ENCODE results near the gene TRIB2. TPM values are rescaled to one million over a fixed set of nuclear protein-coding genes. Genes with fewer than 3 reads are reported as not detected.

TRIB2 gene
- total RNA-seq, 4 donors from 2014 or later, result 29.7 to 61.3 (median 40.6) TPM

DNA sequence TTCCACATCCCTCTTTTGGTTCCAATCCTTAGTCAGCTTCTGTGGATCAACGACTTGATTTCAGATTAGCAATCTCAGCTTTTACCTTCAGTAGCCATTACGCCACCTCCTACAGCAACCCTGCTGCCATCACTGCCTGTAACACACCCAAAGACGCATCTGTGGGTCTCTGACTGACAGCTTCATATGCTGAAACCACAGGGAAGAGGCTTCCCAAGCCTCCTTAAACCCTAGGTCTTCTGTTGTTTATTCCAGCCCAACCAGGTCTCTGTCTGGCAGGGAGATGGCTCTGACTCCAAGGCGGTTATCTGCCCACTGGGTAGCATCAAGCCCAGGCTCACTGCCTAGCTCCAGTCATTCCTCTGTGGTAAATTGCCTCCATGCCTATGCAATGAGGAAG, 28.6 kb upstream of the TRIB2 start:
- TF ChIP-seq POLR2AphosphoS5 (IDR thresholded peaks at IDR 0.05) (no peak), EP300 (IDR thresholded peaks at IDR 0.05) (no peak), POLR2A (IDR thresholded peaks at IDR 0.05) (no peak)
- TF ChIP-seq, protein P1, sequence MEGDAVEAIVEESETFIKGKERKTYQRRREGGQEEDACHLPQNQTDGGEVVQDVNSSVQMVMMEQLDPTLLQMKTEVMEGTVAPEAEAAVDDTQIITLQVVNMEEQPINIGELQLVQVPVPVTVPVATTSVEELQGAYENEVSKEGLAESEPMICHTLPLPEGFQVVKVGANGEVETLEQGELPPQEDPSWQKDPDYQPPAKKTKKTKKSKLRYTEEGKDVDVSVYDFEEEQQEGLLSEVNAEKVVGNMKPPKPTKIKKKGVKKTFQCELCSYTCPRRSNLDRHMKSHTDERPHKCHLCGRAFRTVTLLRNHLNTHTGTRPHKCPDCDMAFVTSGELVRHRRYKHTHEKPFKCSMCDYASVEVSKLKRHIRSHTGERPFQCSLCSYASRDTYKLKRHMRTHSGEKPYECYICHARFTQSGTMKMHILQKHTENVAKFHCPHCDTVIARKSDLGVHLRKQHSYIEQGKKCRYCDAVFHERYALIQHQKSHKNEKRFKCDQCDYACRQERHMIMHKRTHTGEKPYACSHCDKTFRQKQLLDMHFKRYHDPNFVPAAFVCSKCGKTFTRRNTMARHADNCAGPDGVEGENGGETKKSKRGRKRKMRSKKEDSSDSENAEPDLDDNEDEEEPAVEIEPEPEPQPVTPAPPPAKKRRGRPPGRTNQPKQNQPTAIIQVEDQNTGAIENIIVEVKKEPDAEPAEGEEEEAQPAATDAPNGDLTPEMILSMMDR (IDR thresholded peaks at IDR 0.05), result no peak
- peaks cover 10% of the 10 kb centered on the region for H3K4me1 ChIP-seq
- DNase-seq (ENCODE audit: low spot score in 2 of 2), result no peak
- H3K36me3 ChIP-seq, result no peaks in the 10 kb centered on the region
- no peaks in the 10 kb centered on the region for H3K9me3 ChIP-seq
- 90% methylated on average over 4 of the region's 4 CpGs for WGBS
- H3K27ac ChIP-seq, result no peak overlapping the region
- no peak overlapping the region for H3K4me3 ChIP-seq
- H3K27me3 ChIP-seq, result no peaks in the 10 kb centered on the region

DNA sequence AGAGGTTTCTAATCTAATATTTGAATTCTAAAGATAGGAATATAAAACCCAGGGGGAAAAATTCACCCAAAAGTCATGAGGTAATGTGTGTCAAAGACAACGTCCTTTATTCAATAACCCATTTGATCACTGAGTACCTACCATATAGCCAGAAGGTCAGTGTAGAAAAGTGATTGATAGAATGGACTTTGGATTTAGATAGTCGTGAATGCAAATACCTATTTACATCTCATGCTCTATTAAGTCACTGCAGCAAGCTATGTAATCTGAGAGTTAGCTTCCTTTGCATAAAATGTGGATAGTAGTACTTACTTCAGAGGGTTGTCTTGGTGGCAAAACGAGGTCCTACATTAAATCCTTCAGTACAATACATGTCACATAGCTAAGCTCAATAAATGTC, 27.8 kb upstream of the TRIB2 start:
- Histone ChIP-seq H3K4me3 (no peak overlapping the region), H3K9me3 (no peaks in the 10 kb centered on the region), H3K27me3 (no peaks in the 10 kb centered on the region), H3K4me1 (peaks cover 10% of the 10 kb centered on the region), H3K27ac (no peak overlapping the region), H3K36me3 (no peaks in the 10 kb centered on the region)
- DNase-seq (ENCODE audit: low spot score in 2 of 2), result no peak
- 78% methylated on average over 3 of the region's 3 CpGs for WGBS
- no peak for TF ChIP-seq EP300 (IDR thresholded peaks at IDR 0.05)

DNA sequence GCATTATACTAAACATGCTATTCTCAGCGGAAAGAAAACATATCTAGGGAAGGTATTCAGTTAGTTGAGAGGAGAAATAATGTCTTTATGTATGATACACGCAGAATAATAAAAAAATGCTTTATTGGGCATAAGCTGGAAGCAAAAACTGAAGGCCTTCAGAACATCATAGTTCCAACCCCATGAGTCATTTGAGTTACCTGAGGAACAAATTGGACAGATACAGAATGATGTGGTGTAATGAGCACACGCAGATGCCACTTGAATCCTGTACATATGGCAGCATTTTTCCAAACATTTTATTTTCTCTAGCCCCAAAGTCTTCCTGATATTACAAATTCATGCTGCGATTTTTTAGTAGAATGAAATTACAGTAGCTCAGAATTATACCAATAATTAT, 23.2 kb upstream of the TRIB2 start:
- WGBS, result 93% methylated on average over 4 of the region's 4 CpGs
- DNase-seq (ENCODE audit: low spot score in 2 of 2), result no peak
- H3K4me1 ChIP-seq, result no peaks in the 10 kb centered on the region
- no peaks in the 10 kb centered on the region for H3K9me3 ChIP-seq
- H3K27ac ChIP-seq, result no peak overlapping the region
- no peak overlapping the region for H3K4me3 ChIP-seq
- no peaks in the 10 kb centered on the region for H3K36me3 ChIP-seq
- H3K27me3 ChIP-seq, result no peaks in the 10 kb centered on the region
- no peak for TF ChIP-seq EP300 (IDR thresholded peaks at IDR 0.05)
- no peak for TF ChIP-seq POLR2A (IDR thresholded peaks at IDR 0.05)
- no peak for TF ChIP-seq POLR2AphosphoS5 (IDR thresholded peaks at IDR 0.05)
- TF ChIP-seq, protein P1 (IDR thresholded peaks at IDR 0.05), result no peak

DNA sequence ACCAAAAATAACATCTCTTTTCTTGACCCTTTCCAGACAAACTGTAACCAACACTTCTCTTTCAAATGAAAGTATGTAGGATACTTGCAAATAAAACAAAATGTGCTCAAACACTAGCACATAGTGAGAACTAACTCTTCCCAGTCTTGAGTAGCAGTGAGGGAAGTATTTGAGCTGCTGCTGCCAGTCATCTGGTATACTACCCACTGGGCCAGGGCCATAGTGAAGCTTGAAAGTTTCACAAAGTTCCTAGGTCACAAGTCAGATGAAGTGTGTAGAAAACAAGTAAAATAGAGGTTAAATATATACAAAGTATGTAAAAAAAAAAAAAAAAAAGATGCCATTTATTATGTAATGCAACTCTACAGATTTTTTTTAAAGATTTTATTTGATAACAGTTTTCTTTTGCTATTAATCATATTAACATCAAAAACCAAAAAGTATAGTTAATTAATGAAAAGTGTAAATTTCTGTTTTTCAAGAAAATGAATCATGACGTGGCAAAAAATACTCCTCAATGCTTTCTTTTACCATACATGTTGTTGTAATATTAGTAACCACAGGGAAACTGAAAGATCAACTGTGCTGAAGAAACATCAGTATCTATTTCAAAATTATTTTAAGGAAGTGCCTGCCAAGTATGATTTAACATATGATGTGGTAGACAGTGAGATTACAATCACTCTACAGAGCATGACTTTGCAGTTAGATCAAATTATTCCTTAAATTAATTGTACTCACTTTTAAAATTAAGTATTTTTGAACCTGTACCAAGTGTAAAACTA, 21.6 kb upstream of the TRIB2 start:
- Histone ChIP-seq H3K4me1 (no peaks in the 10 kb centered on the region), H3K27ac (no peak overlapping the region), H3K9me3 (no peaks in the 10 kb centered on the region), H3K27me3 (no peaks in the 10 kb centered on the region), H3K4me3 (no peak overlapping the region), H3K36me3 (no peaks in the 10 kb centered on the region)
- TF ChIP-seq EP300 (IDR thresholded peaks at IDR 0.05) (no peak), POLR2A (IDR thresholded peaks at IDR 0.05) (no peak), POLR2AphosphoS5 (IDR thresholded peaks at IDR 0.05) (no peak)
- TF ChIP-seq, protein P1 (IDR thresholded peaks at IDR 0.05), result no peak
- 82% methylated on average over 1 of the region's 1 CpG for WGBS
- DNase-seq (ENCODE audit: low spot score in 2 of 2), result no peak

DNA sequence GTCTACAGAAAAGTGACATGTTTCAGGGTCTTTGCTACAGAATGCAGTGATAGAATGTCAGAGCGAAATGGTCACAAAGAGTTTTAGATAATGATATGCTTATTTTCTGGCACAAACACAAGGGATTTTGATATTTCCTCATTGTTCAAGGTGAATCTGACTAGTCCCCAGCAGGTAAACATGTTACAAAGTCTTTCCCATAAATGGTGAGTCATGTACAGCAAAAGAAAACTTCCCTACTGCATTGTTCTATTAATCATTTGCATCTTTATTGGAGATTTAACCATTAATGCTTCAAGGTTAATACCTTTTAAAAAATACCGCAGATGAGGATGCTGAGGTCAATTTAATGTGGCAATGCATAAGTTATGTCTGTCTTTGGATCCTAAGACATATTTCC, 19.1 kb upstream of the TRIB2 start:
- 87% methylated on average over 2 of the region's 2 CpGs for WGBS
- TF ChIP-seq POLR2AphosphoS5 (IDR thresholded peaks at IDR 0.05), result no peak
- no peak for TF ChIP-seq POLR2A (IDR thresholded peaks at IDR 0.05)
- TF ChIP-seq, protein P1 (IDR thresholded peaks at IDR 0.05), result no peak
- no peak for TF ChIP-seq EP300 (IDR thresholded peaks at IDR 0.05)
- Histone ChIP-seq H3K4me1 (peaks cover 8% of the 10 kb centered on the region), H3K27me3 (no peaks in the 10 kb centered on the region), H3K27ac (no peak overlapping the region), H3K36me3 (no peaks in the 10 kb centered on the region), H3K4me3 (no peak overlapping the region), H3K9me3 (no peaks in the 10 kb centered on the region)
- no peak for DNase-seq (ENCODE audit: low spot score in 2 of 2)
